Measurements from ENCODE around the gene COG5.

COG5 gene

DNA sequence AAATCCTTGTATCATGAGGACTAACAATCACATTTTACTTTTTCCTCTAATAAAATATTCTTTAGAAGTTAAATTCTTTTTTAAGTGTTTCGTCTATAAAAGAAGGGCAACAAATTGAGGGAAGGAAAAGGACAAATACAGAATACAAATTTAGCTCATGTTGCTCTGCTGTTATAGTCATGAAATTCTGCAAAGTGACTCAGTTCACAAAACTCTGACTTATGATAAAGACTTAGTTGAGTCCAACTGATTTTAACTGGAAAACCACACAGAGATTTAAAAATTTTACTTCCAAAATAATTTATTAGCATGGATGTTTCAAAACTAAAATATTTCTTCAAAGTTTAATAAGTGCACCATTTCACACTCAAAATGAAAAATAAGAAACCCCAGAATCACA lies 168.9 kb downstream of the COG5 start:
- TF ChIP-seq, protein P1, sequence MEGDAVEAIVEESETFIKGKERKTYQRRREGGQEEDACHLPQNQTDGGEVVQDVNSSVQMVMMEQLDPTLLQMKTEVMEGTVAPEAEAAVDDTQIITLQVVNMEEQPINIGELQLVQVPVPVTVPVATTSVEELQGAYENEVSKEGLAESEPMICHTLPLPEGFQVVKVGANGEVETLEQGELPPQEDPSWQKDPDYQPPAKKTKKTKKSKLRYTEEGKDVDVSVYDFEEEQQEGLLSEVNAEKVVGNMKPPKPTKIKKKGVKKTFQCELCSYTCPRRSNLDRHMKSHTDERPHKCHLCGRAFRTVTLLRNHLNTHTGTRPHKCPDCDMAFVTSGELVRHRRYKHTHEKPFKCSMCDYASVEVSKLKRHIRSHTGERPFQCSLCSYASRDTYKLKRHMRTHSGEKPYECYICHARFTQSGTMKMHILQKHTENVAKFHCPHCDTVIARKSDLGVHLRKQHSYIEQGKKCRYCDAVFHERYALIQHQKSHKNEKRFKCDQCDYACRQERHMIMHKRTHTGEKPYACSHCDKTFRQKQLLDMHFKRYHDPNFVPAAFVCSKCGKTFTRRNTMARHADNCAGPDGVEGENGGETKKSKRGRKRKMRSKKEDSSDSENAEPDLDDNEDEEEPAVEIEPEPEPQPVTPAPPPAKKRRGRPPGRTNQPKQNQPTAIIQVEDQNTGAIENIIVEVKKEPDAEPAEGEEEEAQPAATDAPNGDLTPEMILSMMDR (IDR thresholded peaks at IDR 0.05; ENCODE audit: low read depth, low read length): no peak
- H3K4me3 ChIP-seq (ENCODE audit: low read depth, low read length): no peak overlapping the region

DNA sequence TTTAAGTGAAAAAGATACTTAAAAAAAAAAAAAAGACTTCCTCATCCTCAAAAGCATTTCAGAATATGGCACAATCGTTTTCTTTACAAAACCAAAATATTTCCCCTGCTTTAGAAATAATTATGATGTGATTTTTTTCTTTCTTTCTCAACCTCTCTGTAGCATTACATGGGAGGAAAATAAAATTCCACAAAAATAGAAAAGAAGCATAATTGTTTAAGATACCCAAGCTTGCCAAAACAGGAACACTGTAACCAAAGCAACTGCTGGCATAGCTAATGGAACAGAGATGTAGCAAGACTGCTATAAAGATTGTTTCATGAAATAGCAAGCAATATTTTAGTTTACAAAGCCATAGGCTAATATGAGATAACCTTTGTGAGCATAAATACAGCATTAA lies 169.4 kb downstream of the COG5 start:
- TF ChIP-seq, protein P1 (IDR thresholded peaks at IDR 0.05; ENCODE audit: low read depth, low read length): no peak
- no peak overlapping the region for H3K4me3 ChIP-seq (ENCODE audit: low read depth, low read length)

DNA sequence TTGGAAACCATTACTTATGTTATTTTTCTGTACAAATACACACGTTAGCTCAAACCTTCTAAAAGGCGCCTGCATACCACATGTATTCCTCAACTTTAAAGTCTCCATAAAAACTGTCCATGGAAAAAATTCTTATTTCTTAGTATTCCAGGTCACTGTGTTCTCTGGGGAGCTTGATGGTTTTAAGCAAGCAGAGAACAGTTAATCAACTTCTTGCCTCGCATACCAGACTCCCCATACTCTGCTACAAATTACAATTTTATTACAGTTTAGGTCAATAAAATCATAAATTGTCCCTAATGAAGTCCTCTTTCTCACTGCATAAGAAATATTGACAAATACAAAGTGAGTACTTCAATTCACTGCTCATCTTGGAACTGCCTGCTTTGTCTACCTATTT lies 170.9 kb downstream of the COG5 start:
- TF ChIP-seq, protein P1 (IDR thresholded peaks at IDR 0.05; ENCODE audit: low read depth, low read length): no peak
- no peak overlapping the region for H3K4me3 ChIP-seq (ENCODE audit: low read depth, low read length)

DNA sequence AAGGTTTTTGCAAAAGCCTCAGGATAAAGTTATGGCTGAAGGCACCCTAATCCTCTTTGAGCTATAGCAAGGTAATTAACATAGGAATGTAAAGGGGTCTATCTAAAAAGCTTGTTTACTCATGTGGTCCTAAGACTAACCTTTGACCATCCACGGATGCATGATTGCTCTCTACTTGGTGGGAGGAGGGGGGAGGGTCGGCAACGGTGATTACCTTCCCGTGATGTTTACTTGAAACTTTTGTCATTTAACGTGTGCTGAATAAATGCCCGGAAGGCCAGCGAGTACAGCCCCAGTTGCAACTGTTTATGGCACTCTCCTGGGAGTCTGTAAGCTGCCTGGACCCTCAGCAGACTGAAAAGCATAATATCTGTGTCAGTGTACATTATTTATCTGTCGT lies 172.8 kb downstream of the COG5 start:
- no peak overlapping the region for H3K4me3 ChIP-seq (ENCODE audit: low read depth, low read length)
- TF ChIP-seq, protein P1 (IDR thresholded peaks at IDR 0.05; ENCODE audit: low read depth, low read length): no peak

DNA sequence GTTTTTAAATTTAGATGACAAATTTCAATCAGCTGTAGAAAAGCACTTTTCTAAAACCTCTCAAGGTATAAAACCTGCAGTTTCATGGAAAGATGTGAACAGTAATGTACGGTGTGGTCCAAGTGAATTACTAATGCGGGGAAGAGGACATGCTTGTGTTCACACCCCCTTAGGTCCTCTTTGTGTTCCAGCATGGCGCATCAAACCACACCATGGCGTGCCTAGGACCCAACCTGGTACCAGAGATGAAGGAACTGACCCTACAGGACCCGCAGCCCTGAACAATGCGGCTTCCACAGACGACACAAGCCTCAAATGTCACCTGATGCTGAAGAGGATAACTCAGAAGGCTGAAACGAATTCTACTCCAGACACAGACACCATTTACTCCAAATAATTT lies 175.1 kb downstream of the COG5 start:
- TF ChIP-seq, protein P1 (IDR thresholded peaks at IDR 0.05; ENCODE audit: low read depth, low read length): no peak
- no peak overlapping the region for H3K4me3 ChIP-seq (ENCODE audit: low read depth, low read length)

DNA sequence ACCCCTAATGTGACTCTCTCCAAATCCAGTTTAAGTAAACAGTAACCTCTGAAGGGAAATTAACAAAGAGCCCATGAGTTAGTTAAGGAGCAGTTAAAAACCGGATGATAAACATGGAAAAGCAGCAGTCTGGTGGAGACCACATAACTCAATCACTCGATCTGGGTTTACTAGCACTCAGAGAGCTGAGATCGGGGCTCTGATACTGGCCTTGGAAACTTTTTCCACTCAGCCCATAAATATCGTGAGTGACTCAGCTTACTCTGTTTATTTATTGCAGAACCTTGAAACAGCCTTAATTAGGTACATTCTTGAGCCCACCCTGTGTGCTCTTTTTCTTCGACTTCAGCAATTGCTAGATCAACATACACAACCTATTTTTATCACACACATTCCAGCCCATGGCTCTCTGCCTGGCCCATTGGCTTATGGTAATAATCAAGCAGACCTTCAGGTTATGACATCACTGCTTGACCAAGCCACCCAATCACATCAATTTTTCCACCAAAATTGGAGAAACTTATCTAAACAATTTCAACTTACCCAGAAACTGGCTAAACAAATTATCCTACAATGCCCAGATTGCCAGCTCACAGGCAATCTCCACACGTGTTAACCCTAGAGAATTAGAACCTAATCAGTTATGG lies 176.0 kb downstream of the COG5 start:
- H3K4me3 ChIP-seq (ENCODE audit: low read depth, low read length): no peak overlapping the region
- TF ChIP-seq, protein P1 (IDR thresholded peaks at IDR 0.05; ENCODE audit: low read depth, low read length): no peak

DNA sequence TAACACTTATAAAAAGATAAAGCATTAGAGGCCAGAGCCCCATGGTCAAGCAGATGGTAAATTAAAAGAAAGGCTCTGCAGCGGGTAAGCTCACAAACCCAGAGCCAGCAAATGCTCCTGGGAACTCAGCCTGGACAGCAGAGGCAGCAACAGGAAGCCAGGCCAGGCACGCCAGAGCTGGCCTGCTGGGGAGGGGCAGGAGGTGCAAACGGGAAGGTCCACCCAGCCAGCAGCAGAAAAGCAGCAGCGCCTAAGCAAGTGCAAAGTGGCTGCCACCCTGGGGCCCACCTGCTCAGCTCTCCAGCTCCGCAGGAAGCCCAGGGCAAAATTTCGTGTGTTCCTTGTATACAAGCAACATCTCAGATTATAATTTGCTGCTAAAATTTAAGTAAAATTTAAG lies 176.6 kb downstream of the COG5 start:
- H3K4me3 ChIP-seq (ENCODE audit: low read depth, low read length): no peak overlapping the region
- TF ChIP-seq, protein P1 (IDR thresholded peaks at IDR 0.05; ENCODE audit: low read depth, low read length): no peak
